H1 (cell line): ENCODE results near the gene LAMTOR4. TPM values are rescaled to one million over a fixed set of nuclear protein-coding genes. Genes with fewer than 3 reads are reported as not detected.

Source experiments
- CTCF ChIA-PET: fragments of 300-600 bp; sonication (Branson Sonifier 250); formaldehyde crosslinking; loops from one replicate; lab custom pipeline; 2021; ENCODE audit not compliant: partially characterized antibody; lab: Charles Lee
- POLR2A ChIA-PET: fragments of 300-600 bp; sonication (Branson Sonifier 250); formaldehyde crosslinking; loops from one replicate; lab custom pipeline; 2021; ENCODE audit warnings: inconsistent platforms; ENCODE audit not compliant: partially characterized antibody; lab: Charles Lee
- DNase-seq, 2 experiments: peaks; one replicate each; pipeline versions ENCODE4 v3.0.0 to v3.0.0-alpha.2; 2010 to 2022; ENCODE audit warnings: low spot score in 2 of 2, low read depth in 1 of 2, mixed read lengths in 1 of 2
- FAIRE-seq: peaks from 2 replicates; lab custom pipeline; 2011; peaks lifted over from hg19 to GRCh38; lab: Jason Lieb, UNC
- H2AFZ ChIP-seq: 2 replicates; pipeline ENCODE4 v1.8.1; 2012; ENCODE audit warnings: low read length, inconsistent platforms
- H2AK5ac ChIP-seq: 2 replicates; pipeline ENCODE4 v1.6.1; 2013; ENCODE audit warnings: low read depth, low read length
- H2BK120ac ChIP-seq: replicated peaks from 2 replicates; pipeline ENCODE3; 2013; ENCODE audit warnings: low read depth, low read length, inconsistent platforms
- H2BK12ac ChIP-seq: 2 replicates; pipeline ENCODE4 v1.6.1; 2013; ENCODE audit warnings: low read depth, low read length
- H2BK15ac ChIP-seq: 2 replicates; pipeline ENCODE4 v1.6.1; 2013; ENCODE audit warnings: low read length
- H2BK20ac ChIP-seq: 2 replicates; pipeline ENCODE4 v1.6.1; 2013; ENCODE audit warnings: low read length
- H2BK5ac ChIP-seq: 2 replicates; pipeline ENCODE4 v1.6.1; 2013; ENCODE audit warnings: low read depth, low read length
- H3K14ac ChIP-seq: 2 replicates; pipeline ENCODE4 v1.6.1; 2013; ENCODE audit warnings: inconsistent platforms; ENCODE audit not compliant: insufficient read length
- H3K18ac ChIP-seq: 2 replicates; pipeline ENCODE4 v1.6.1; 2013; ENCODE audit warnings: low read length; ENCODE audit errors: extremely low read depth
- H3K23ac ChIP-seq: 2 replicates; pipeline ENCODE4 v1.6.1; 2013; ENCODE audit warnings: inconsistent platforms; ENCODE audit not compliant: insufficient read length
- H3K23me2 ChIP-seq: 2 replicates; pipeline ENCODE4 v1.6.1; 2013; ENCODE audit warnings: low read depth, low read length
- H3K27ac ChIP-seq: 2 replicates; pipeline ENCODE4 v1.6.1; 2011; ENCODE audit warnings: low read depth, low read length, inconsistent platforms
- H3K27me3 ChIP-seq, 4 experiments: replicated peaks in 1 of 4; 1 replicate in 1 of 4; 2 replicates in 3 of 4; pipeline versions ENCODE4 v1.6.1 to v1.8.1; 2011 to 2013; ENCODE audit warnings: low read length in 3 of 4, mild to moderate bottlenecking in 3 of 4, inconsistent platforms in 2 of 4, mixed read lengths in 2 of 4, moderate library complexity in 1 of 4; ENCODE audit not compliant: control insufficient read depth in 3 of 4, insufficient read depth in 3 of 4; ENCODE audit errors: extremely low read depth in 1 of 4
- H3K36me3 ChIP-seq, 4 experiments: 2 replicates each; pipeline versions ENCODE4 v1.6.1 to v1.8.1; 2011 to 2013; ENCODE audit warnings: mild to moderate bottlenecking in 4 of 4, low read length in 3 of 4, moderate library complexity in 2 of 4, control low read depth in 1 of 4, inconsistent platforms in 1 of 4; ENCODE audit not compliant: insufficient read depth in 4 of 4, control insufficient read depth in 2 of 4
- H3K4ac ChIP-seq: replicated peaks from 2 replicates; pipeline ENCODE3; 2013; ENCODE audit warnings: low read length, low read depth, mixed read lengths, inconsistent platforms; ENCODE audit not compliant: insufficient read length
- H3K4me1 ChIP-seq, 4 experiments: replicated peaks in 1 of 4; 1 replicate in 1 of 4; 2 replicates in 3 of 4; pipeline versions ENCODE4 v1.6.1 to v1.8.1; 2011 to 2013; ENCODE audit warnings: low read length in 3 of 4, inconsistent platforms in 2 of 4, mixed read lengths in 1 of 4; ENCODE audit not compliant: insufficient read depth in 4 of 4, control insufficient read depth in 3 of 4
- H3K4me2 ChIP-seq, 2 experiments: 2 replicates each; pipeline versions ENCODE4 v1.6.1 to v1.8.1; 2011 to 2013; ENCODE audit warnings: low read depth in 2 of 2, low read length in 2 of 2, control low read depth in 1 of 2, inconsistent platforms in 1 of 2, mild to moderate bottlenecking in 1 of 2; ENCODE audit not compliant: insufficient read depth in 1 of 2
- H3K4me3 ChIP-seq, 4 experiments: fragments of 200-600, 300-600 bp in 1 of 4; sonication (generic), shearing (Covaris generic), sonication (Bioruptor Twin) in 1 of 4; 2 replicates each; pipeline versions ENCODE4 v1.5.1 to v1.8.1; 2011 to 2016; ENCODE audit warnings: low read length in 4 of 4, low read depth in 3 of 4, control low read depth in 2 of 4, inconsistent platforms in 2 of 4, mild to moderate bottlenecking in 2 of 4, mixed read lengths in 1 of 4, moderate library complexity in 1 of 4; ENCODE audit not compliant: insufficient read depth in 2 of 4; ENCODE audit errors: extremely low read depth in 1 of 4
- H3K56ac ChIP-seq: replicated peaks from 2 replicates; pipeline ENCODE3; 2013; ENCODE audit warnings: low read depth, mild to moderate bottlenecking, mixed read lengths, low read length, inconsistent platforms; ENCODE audit not compliant: insufficient read length
- H3K79me1 ChIP-seq: 2 replicates; pipeline ENCODE4 v1.6.1; 2013; ENCODE audit warnings: low read depth, low read length, control low read depth
- H3K79me2 ChIP-seq, 2 experiments: 2 replicates each; pipeline versions ENCODE4 v1.6.1 to v1.8.1; 2012 to 2013; ENCODE audit warnings: low read length in 2 of 2, mild to moderate bottlenecking in 2 of 2, inconsistent platforms in 1 of 2; ENCODE audit not compliant: insufficient read depth in 2 of 2, control insufficient read depth in 1 of 2
- H3K9ac ChIP-seq, 4 experiments: replicated peaks in 1 of 4; 1 replicate in 1 of 4; 2 replicates in 3 of 4; pipeline versions ENCODE4 v1.6.1 to v1.8.1; 2011 to 2013; ENCODE audit warnings: low read depth in 3 of 4, low read length in 3 of 4, control low read depth in 2 of 4, mild to moderate bottlenecking in 2 of 4, moderate library complexity in 2 of 4, inconsistent platforms in 1 of 4; ENCODE audit errors: extremely low read depth in 1 of 4
- H3K9me3 ChIP-seq, 2 experiments: 2 replicates each; pipeline versions ENCODE4 v1.6.1 to v1.8.1; 2012 to 2013; ENCODE audit warnings: mild to moderate bottlenecking in 2 of 2, moderate library complexity in 2 of 2, control low read depth in 1 of 2, inconsistent platforms in 1 of 2, low read depth in 1 of 2, low read length in 1 of 2, mixed read lengths in 1 of 2; ENCODE audit not compliant: insufficient read depth in 2 of 2
- H4K20me1 ChIP-seq, 2 experiments: replicated peaks in 1 of 2; 2 replicates each; pipeline versions ENCODE3 to v1.8.1; 2011 to 2013; ENCODE audit warnings: inconsistent platforms in 2 of 2, low read length in 2 of 2, mild to moderate bottlenecking in 1 of 2; ENCODE audit not compliant: insufficient read depth in 2 of 2, control insufficient read depth in 1 of 2
- H4K5ac ChIP-seq: 2 replicates; pipeline ENCODE4 v1.6.1; 2013; ENCODE audit warnings: low read length, low read depth, mixed read lengths, inconsistent platforms; ENCODE audit not compliant: insufficient read length
- H4K8ac ChIP-seq: 2 replicates; pipeline ENCODE4 v1.8.0; 2013; ENCODE audit warnings: mild to moderate bottlenecking, moderate library complexity, low read length, inconsistent platforms; ENCODE audit not compliant: insufficient read depth; ENCODE audit errors: extremely low read depth
- H4K91ac ChIP-seq: replicated peaks from 2 replicates; pipeline ENCODE3; 2013; ENCODE audit warnings: low read length, mixed read lengths, inconsistent platforms; ENCODE audit not compliant: insufficient read length
- CBX8 ChIP-seq: fragments of 300-800, 300-1000 bp; sonication (generic); IDR thresholded peaks from 2 replicates; pipeline ENCODE4 v1.7.1; 2016; ENCODE audit warnings: low read depth, low read length, borderline replicate concordance
- CEBPB ChIP-seq: IDR thresholded peaks from 2 replicates; pipeline ENCODE4 v1.6.1; 2012; ENCODE audit warnings: low read depth, low read length
- POLR2AphosphoS5 ChIP-seq: IDR thresholded peaks from 2 replicates; pipeline ENCODE4 v1.6.1; 2011; ENCODE audit warnings: low read depth, low read length
- RAD21 ChIP-seq, 2 experiments: IDR thresholded peaks in 1 of 2; conservative IDR thresholded peaks in 1 of 2; 2 replicates each; pipeline ENCODE4 v1.6.1; 2011; ENCODE audit warnings: low read depth in 2 of 2, low read length in 2 of 2, improper control_type of control experiment in 1 of 2, inconsistent platforms in 1 of 2, mild to moderate bottlenecking in 1 of 2, moderate library complexity in 1 of 2
- RXRA ChIP-seq: IDR thresholded peaks from 2 replicates; pipeline ENCODE4 v1.6.1; 2011; ENCODE audit warnings: low read depth, mild to moderate bottlenecking, low read length, moderate library complexity; ENCODE audit not compliant: insufficient read depth
- SAP30 ChIP-seq: fragments of 300-600 bp; sonication (generic); IDR thresholded peaks from 2 replicates; pipeline ENCODE4 v1.7.1; 2012; ENCODE audit warnings: low read length, moderate library complexity, mild to moderate bottlenecking, inconsistent platforms; ENCODE audit not compliant: insufficient read depth, insufficient replicate concordance
- TAF7 ChIP-seq: optimal IDR thresholded peaks from 2 replicates; pipeline ENCODE3; 2011; ENCODE audit warnings: low read depth, mild to moderate bottlenecking, inconsistent platforms, low read length, moderate library complexity, borderline replicate concordance
- TCF12 ChIP-seq: IDR thresholded peaks from 2 replicates; pipeline ENCODE4 v1.6.1; 2011; ENCODE audit warnings: low read depth, mild to moderate bottlenecking, low read length
- WGBS, 2 experiments: shearing (Covaris generic) in 1 of 2; methylation state at CpG; one replicate each; pipeline versions ENCODE4 v1.1.6 to v1.1.7; 2013 to 2015; ENCODE audit warnings: low lambda C conversion rate in 2 of 2, mixed read lengths in 2 of 2, inconsistent platforms in 1 of 2, low coverage in 1 of 2, missing lambda C conversion rate in 1 of 2; ENCODE audit not compliant: insufficient replicate concordance in 2 of 2, insufficient coverage in 1 of 2, insufficient read length in 1 of 2; ENCODE audit errors: extremely low coverage in 1 of 2, missing lambda C conversion rate in 1 of 2; 5-methylcytosine and 5-hydroxymethylcytosine counted together
- polyA plus RNA-seq, 7 experiments: library from polyadenylated mRNA; depleted of rRNA in 3 of 7; stranded (reverse) in 5 of 7; unstranded in 2 of 7; fragments of >200 nt in 5 of 7; fragments of 200-250 nt in 2 of 7; gene quantifications; 1 replicate in 5 of 7; 2 replicates in 1 of 7; 4 replicates in 1 of 7; pipeline versions ENCODE4 v1.2.1 to v1.2.3, GENCODE V29; 2011 to 2013; ENCODE audit warnings: missing spikeins in 2 of 7, mixed read lengths in 2 of 7
- total RNA-seq: library from RNA; stranded (reverse); fragmentation: NEBNext Ultra II Directional; extraction: Animal tissue kit (Norgen Biotek cat#: 25700); gene quantifications from 2 replicates; pipeline ENCODE4 v1.2.1, GENCODE V29; 2021
- TF ChIP-seq, protein P1 (sequence below), 3 experiments: IDR thresholded peaks; 1 replicate in 2 of 3; 2 replicates in 1 of 3; pipeline versions ENCODE4 v1.5.1 to v1.6.1; 2011; ENCODE audit warnings: low read length in 3 of 3, mild to moderate bottlenecking in 3 of 3, inconsistent platforms in 2 of 3, low read depth in 1 of 3, moderate library complexity in 1 of 3; ENCODE audit not compliant: insufficient read depth in 1 of 3; ENCODE audit errors: control extremely low read depth in 1 of 3

LAMTOR4 gene
- total and polyA plus RNA-seq, 2 of the 8 experiments (the other 6 are each of a cell fraction or from before 2014, with no cell fraction given) = 153 to 622 TPM

DNA sequence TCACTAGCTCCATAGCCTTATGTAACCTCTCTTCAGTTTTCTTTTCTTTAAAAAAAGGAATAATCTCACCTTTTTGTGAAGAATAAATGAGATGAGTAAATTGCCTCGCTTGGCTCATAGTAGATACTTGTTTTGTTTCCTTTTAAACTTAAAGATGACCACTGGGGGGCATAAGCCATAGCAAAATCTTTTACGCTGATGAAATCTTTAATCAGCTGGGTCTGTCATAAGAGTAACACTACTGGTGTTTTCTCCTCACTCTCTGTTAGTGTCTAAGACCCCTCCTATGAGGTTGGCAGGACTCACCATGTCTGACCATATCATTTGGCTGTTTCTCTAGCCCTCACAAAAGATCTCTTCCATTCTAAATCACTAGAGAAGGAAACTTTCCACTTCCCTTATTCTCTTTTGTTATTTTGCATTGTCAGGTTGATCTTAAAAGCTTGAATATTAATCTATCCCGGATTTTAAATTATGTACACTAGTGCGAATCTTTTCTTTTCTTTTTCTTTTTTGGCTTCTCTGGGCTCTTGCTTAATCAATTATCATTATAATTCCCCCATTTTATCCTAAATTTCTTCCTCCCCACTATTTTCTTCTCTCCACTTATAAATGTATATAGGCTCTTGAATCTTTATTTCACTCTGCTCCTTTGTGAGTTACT is 41.5 kb downstream of the LAMTOR4 start:
- H3K36me3 ChIP-seq = no peaks in the 10 kb centered on the region

More for the DNA sequence above, 41.5 kb downstream of the LAMTOR4 start:
- H3K23me2 ChIP-seq = no peaks in the 10 kb centered on the region
- H4K91ac ChIP-seq = no peak overlapping the region
- H2AK5ac ChIP-seq = no peak overlapping the region
- H3K18ac ChIP-seq = no peak overlapping the region
- H3K4me3 ChIP-seq = no peak overlapping the region
- H3K9me3 ChIP-seq = no peaks in the 10 kb centered on the region
- 84% methylated on average over 4 of the region's 4 CpGs; no CpG with 5 or more reads in 1 of the 2 experiments for WGBS, 2 experiments
- H3K14ac ChIP-seq = no peak overlapping the region
- H3K23ac ChIP-seq = no peak overlapping the region
- ChIA-PET CTCF (interaction anchor here (0.8 to 3.5 kb wide), 12 partner anchors 10 to 313 kb away, joined by 3 to 16 read pairs (median 4); partner anchors contain the start of genes GPC2 and STAG3), POLR2A (interaction anchor here (0.6 to 1.8 kb wide), 3 partner anchors 8 to 89 kb away, joined by 3 read pairs; partner anchors contain the start of genes AP4M1 and MCM7)
- no peak overlapping the region for H2BK5ac ChIP-seq
- H3K79me2 ChIP-seq = no peaks in the 10 kb centered on the region
- H2BK20ac ChIP-seq = no peak overlapping the region
- no peaks in the 10 kb centered on the region for H4K20me1 ChIP-seq
- no peak overlapping the region for H4K8ac ChIP-seq
- no peak overlapping the region for H3K9ac ChIP-seq
- no peak overlapping the region for H2BK12ac ChIP-seq
- no peak overlapping the region for H3K27ac ChIP-seq
- H3K4me1 ChIP-seq = no peaks in the 10 kb centered on the region
- no peak overlapping the region for H3K56ac ChIP-seq
- DNase-seq (no peak), FAIRE-seq (no peak)
- H3K4me2 ChIP-seq = no peak overlapping the region
- H3K27me3 ChIP-seq = no peaks in the 10 kb centered on the region; a peak in 1 of 7 replicates
- H3K4ac ChIP-seq = no peak overlapping the region
- TF ChIP-seq, protein P1, sequence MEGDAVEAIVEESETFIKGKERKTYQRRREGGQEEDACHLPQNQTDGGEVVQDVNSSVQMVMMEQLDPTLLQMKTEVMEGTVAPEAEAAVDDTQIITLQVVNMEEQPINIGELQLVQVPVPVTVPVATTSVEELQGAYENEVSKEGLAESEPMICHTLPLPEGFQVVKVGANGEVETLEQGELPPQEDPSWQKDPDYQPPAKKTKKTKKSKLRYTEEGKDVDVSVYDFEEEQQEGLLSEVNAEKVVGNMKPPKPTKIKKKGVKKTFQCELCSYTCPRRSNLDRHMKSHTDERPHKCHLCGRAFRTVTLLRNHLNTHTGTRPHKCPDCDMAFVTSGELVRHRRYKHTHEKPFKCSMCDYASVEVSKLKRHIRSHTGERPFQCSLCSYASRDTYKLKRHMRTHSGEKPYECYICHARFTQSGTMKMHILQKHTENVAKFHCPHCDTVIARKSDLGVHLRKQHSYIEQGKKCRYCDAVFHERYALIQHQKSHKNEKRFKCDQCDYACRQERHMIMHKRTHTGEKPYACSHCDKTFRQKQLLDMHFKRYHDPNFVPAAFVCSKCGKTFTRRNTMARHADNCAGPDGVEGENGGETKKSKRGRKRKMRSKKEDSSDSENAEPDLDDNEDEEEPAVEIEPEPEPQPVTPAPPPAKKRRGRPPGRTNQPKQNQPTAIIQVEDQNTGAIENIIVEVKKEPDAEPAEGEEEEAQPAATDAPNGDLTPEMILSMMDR (IDR thresholded peaks at IDR 0.05; ENCODE audit: control extremely low read depth in 1 of 3, insufficient read depth in 1 of 3, low read depth in 1 of 3, low read length in 3 of 3) = peak in 1 of 3 experiments; percentile 15; a peak in 2 of 4 replicates
- no peak for TF ChIP-seq CBX8
- no peak for TF ChIP-seq TCF12
- no peak for TF ChIP-seq TAF7
- no peak for TF ChIP-seq POLR2AphosphoS5
- no peak for TF ChIP-seq CEBPB
- no peak for TF ChIP-seq SAP30
- peak; percentile 7; a peak in 1 of 4 replicates for TF ChIP-seq RAD21 (IDR thresholded peaks at IDR 0.05 in 1 of 2, conservative IDR thresholded peaks at IDR 0.05 in 1 of 2; ENCODE audit: low read depth in 2 of 2, low read length in 2 of 2)
- TF ChIP-seq RXRA = no peak
- H4K5ac ChIP-seq = no peak overlapping the region
- no peak overlapping the region for H2BK120ac ChIP-seq
- H3K79me1 ChIP-seq = no peaks in the 10 kb centered on the region
- no peak overlapping the region for H2BK15ac ChIP-seq
- H2AFZ ChIP-seq = no peak overlapping the region
